Activated T-cell treated with anti-CD3 and anti-CD28 coated beads, Interleukin-2, amount 50 U/mL, for 4 hours (primary cell): ENCODE data around the gene VTCN1. TPM values are rescaled to one million over a fixed set of nuclear protein-coding genes. Genes with fewer than 3 reads are reported as not detected.
"Not testable (repeated sequence)": the region's sequence is repeated elsewhere in the genome, so short reads cannot be mapped to it uniquely, and the experiment has no call there.

Experiments used
- ATAC-seq, 2 donors: fragments of 200-7000 bp; cut with Tn5 transposase; one replicate each; pipeline ENCODE4 v1.10.0; 2021
- DNase-seq: peaks from one replicate; pipeline ENCODE4 v3.0.0-alpha.2; 2020
- H3K27me3 Mint-ChIP-seq: one replicate; pipeline ENCODE4 v1.8.0; 2021; ENCODE audit warnings: low read depth, mixed read lengths
- H3K36me3 Mint-ChIP-seq: one replicate; pipeline ENCODE4 v1.8.0; 2022; ENCODE audit warnings: mixed read lengths; ENCODE audit not compliant: insufficient read depth
- H3K4me1 Mint-ChIP-seq: one replicate; pipeline ENCODE4 v1.8.0; 2021; ENCODE audit warnings: low read depth, mixed read lengths
- H3K4me3 Mint-ChIP-seq: one replicate; pipeline ENCODE4 v1.8.0; 2021; ENCODE audit warnings: mild to moderate bottlenecking, moderate library complexity, mixed read lengths
- H3K9me3 Mint-ChIP-seq: one replicate; pipeline ENCODE4 v1.8.0; 2021; ENCODE audit warnings: mixed read lengths
- total RNA-seq, 3 donors: library from RNA; stranded (reverse); gene quantifications; one replicate each; pipeline ENCODE4 v1.2.1, GENCODE V29; 2021

VTCN1 gene
- total RNA-seq, 3 donors from 2014 or later: not detected

GRCh38 chr1:117166076-117166475 is 44.7 kb downstream of the VTCN1 start:
- ATAC-seq: no peak
- DNase-seq: no peak

GRCh38 chr1:117164209-117164608 is 46.5 kb downstream of the VTCN1 start:
- Mint-ChIP-seq H3K27me3 (peaks cover 14% of the 10 kb centered on the region), H3K36me3 (no peaks in the 10 kb centered on the region), H3K4me1 (no peaks in the 10 kb centered on the region), H3K9me3 (no peaks in the 10 kb centered on the region), H3K4me3 (no peak overlapping the region)
- ATAC-seq (no peak), DNase-seq (no peak)

More at GRCh38 chr1:117166076-117166475, 44.7 kb downstream of the VTCN1 start:
- no peaks in the 10 kb centered on the region for H3K36me3 Mint-ChIP-seq
- no peaks in the 10 kb centered on the region for H3K4me1 Mint-ChIP-seq
- H3K9me3 Mint-ChIP-seq: no peaks in the 10 kb centered on the region
- H3K4me3 Mint-ChIP-seq: no peak overlapping the region
- H3K27me3 Mint-ChIP-seq: peaks cover 9% of the 10 kb centered on the region

GRCh38 chr1:117162816-117163215 is 47.9 kb downstream of the VTCN1 start:
- ATAC-seq (no peak), DNase-seq (no peak)
- Mint-ChIP-seq H3K36me3 (no peaks in the 10 kb centered on the region), H3K27me3 (peaks cover 16% of the 10 kb centered on the region), H3K4me1 (no peaks in the 10 kb centered on the region), H3K9me3 (no peaks in the 10 kb centered on the region), H3K4me3 (no peak overlapping the region)

GRCh38 chr1:117161887-117162286 is 48.8 kb downstream of the VTCN1 start:
- H3K9me3 Mint-ChIP-seq: no peaks in the 10 kb centered on the region
- no peaks in the 10 kb centered on the region for H3K4me1 Mint-ChIP-seq
- no peaks in the 10 kb centered on the region for H3K36me3 Mint-ChIP-seq
- DNase-seq (no peak), ATAC-seq (no peak)
- H3K4me3 Mint-ChIP-seq: no peak overlapping the region
- H3K27me3 Mint-ChIP-seq: peaks cover 19% of the 10 kb centered on the region

- not testable (repeated sequence) for H3K36me3 Mint-ChIP-seq, H3K27me3 Mint-ChIP-seq, H3K9me3 Mint-ChIP-seq, ATAC-seq, H3K4me3 Mint-ChIP-seq, DNase-seq, H3K4me1 Mint-ChIP-seq
Measured at GRCh38 chr1:117151305-117151704, 59.4 kb downstream of the VTCN1 start.

- DNase-seq: no peak
- no peaks in the 10 kb centered on the region for H3K9me3 Mint-ChIP-seq
- H3K4me1 Mint-ChIP-seq: no peaks in the 10 kb centered on the region
- no peaks in the 10 kb centered on the region for H3K36me3 Mint-ChIP-seq
- peaks cover 7% of the 10 kb centered on the region for H3K27me3 Mint-ChIP-seq
- H3K4me3 Mint-ChIP-seq: no peak overlapping the region
- ATAC-seq: no peak
Measured at GRCh38 chr1:117150316-117150715, 60.4 kb downstream of the VTCN1 start.

GRCh38 chr1:117147856-117148588 is 62.7 kb downstream of the VTCN1 start:
- Mint-ChIP-seq H3K9me3 (no peaks in the 10 kb centered on the region), H3K4me1 (no peaks in the 10 kb centered on the region), H3K36me3 (no peaks in the 10 kb centered on the region), H3K27me3 (peaks cover 7% of the 10 kb centered on the region), H3K4me3 (no peak overlapping the region)
- DNase-seq (no peak), ATAC-seq (no peak)

- Mint-ChIP-seq H3K4me1 (no peaks in the 10 kb centered on the region), H3K27me3 (peaks cover 7% of the 10 kb centered on the region), H3K9me3 (no peaks in the 10 kb centered on the region), H3K36me3 (no peaks in the 10 kb centered on the region), H3K4me3 (no peak overlapping the region)
- ATAC-seq (no peak), DNase-seq (no peak)
Measured at GRCh38 chr1:117147341-117147831, 63.3 kb downstream of the VTCN1 start.

- Mint-ChIP-seq H3K9me3 (no peaks in the 10 kb centered on the region), H3K4me1 (no peaks in the 10 kb centered on the region), H3K27me3 (peaks cover 7% of the 10 kb centered on the region), H3K36me3 (no peaks in the 10 kb centered on the region), H3K4me3 (no peak overlapping the region)
- ATAC-seq (no peak), DNase-seq (no peak)
Measured at GRCh38 chr1:117146575-117147340, 64.0 kb downstream of the VTCN1 start.

GRCh38 chr1:117146072-117146471 is 64.7 kb downstream of the VTCN1 start:
- Mint-ChIP-seq H3K27me3 (peaks cover 7% of the 10 kb centered on the region), H3K9me3 (no peaks in the 10 kb centered on the region), H3K4me3 (no peak overlapping the region), H3K36me3 (no peaks in the 10 kb centered on the region), H3K4me1 (no peaks in the 10 kb centered on the region)
- no peak for ATAC-seq
- DNase-seq: no peak

GRCh38 chr1:117143871-117144270 is 66.9 kb downstream of the VTCN1 start:
- Mint-ChIP-seq H3K36me3 (no peaks in the 10 kb centered on the region), H3K4me3 (no peak overlapping the region), H3K4me1 (no peaks in the 10 kb centered on the region), H3K27me3 (peaks cover 5% of the 10 kb centered on the region), H3K9me3 (no peaks in the 10 kb centered on the region)
- ATAC-seq (no peak), DNase-seq (no peak)

- ATAC-seq (no peak), DNase-seq (no peak)
- Mint-ChIP-seq H3K4me1 (no peaks in the 10 kb centered on the region), H3K36me3 (no peaks in the 10 kb centered on the region), H3K27me3 (peaks cover 5% of the 10 kb centered on the region), H3K4me3 (no peak overlapping the region), H3K9me3 (no peaks in the 10 kb centered on the region)
Measured at GRCh38 chr1:117143172-117143571, 67.6 kb downstream of the VTCN1 start.

- Mint-ChIP-seq H3K36me3 (no peaks in the 10 kb centered on the region), H3K4me3 (no peak overlapping the region), H3K9me3 (no peaks in the 10 kb centered on the region), H3K4me1 (no peaks in the 10 kb centered on the region), H3K27me3 (peaks cover 5% of the 10 kb centered on the region)
- DNase-seq (no peak), ATAC-seq (no peak)
Measured at GRCh38 chr1:117142200-117142599, 68.5 kb downstream of the VTCN1 start.

- H3K27me3 Mint-ChIP-seq: peaks cover 15% of the 10 kb centered on the region
- no peak for ATAC-seq
- H3K9me3 Mint-ChIP-seq: no peaks in the 10 kb centered on the region
- no peak for DNase-seq
- H3K4me3 Mint-ChIP-seq: no peak overlapping the region
- H3K36me3 Mint-ChIP-seq: no peaks in the 10 kb centered on the region
- no peaks in the 10 kb centered on the region for H3K4me1 Mint-ChIP-seq
Measured at GRCh38 chr1:117138561-117138960, 72.2 kb downstream of the VTCN1 start.

- Mint-ChIP-seq H3K4me3 (no peak overlapping the region), H3K36me3 (no peaks in the 10 kb centered on the region), H3K4me1 (no peaks in the 10 kb centered on the region), H3K9me3 (no peaks in the 10 kb centered on the region), H3K27me3 (peaks cover 15% of the 10 kb centered on the region)
- ATAC-seq (no peak), DNase-seq (no peak)
Measured at GRCh38 chr1:117138106-117138505, 72.6 kb downstream of the VTCN1 start.
